ENCODE results near the gene MEF2B.

Gene MEF2B

GRCh38 chr19:19212916-19213315 is 42.9 kb upstream of the MEF2B start:
- no peak overlapping the region for H3K27ac ChIP-seq
- TF ChIP-seq ZFX (IDR thresholded peaks at IDR 0.05) (no peak), CTCF (conservative IDR thresholded peaks at IDR 0.05) (no peak)

GRCh38 chr19:19211499-19212420 is 41.7 kb upstream of the MEF2B start, which contains the start of gene NCAN:
TSS of gene NCAN (plus strand) at chr19:19211958. CDS start at chr19:19216954, 4,996 bp downstream.
- no peak for TF ChIP-seq CTCF (conservative IDR thresholded peaks at IDR 0.05)
- TF ChIP-seq ZFX (IDR thresholded peaks at IDR 0.05) = no peak
- no peak within 1 kb of the TSS for H3K27ac ChIP-seq

- no peak overlapping the region for H3K27ac ChIP-seq
- TF ChIP-seq CTCF (conservative IDR thresholded peaks at IDR 0.05) (no peak), ZFX (IDR thresholded peaks at IDR 0.05) (no peak)
Observed at GRCh38 chr19:19209372-19209771, 39.3 kb upstream of the MEF2B start.

- TF ChIP-seq CTCF (conservative IDR thresholded peaks at IDR 0.05) (no peak), ZFX (IDR thresholded peaks at IDR 0.05) (no peak)
- no peak overlapping the region for H3K27ac ChIP-seq
Observed at GRCh38 chr19:19207637-19208572, 37.8 kb upstream of the MEF2B start.

GRCh38 chr19:19206938-19207337 is 36.9 kb upstream of the MEF2B start:
- TF ChIP-seq ZFX (IDR thresholded peaks at IDR 0.05) = no peak
- no peak for TF ChIP-seq CTCF (conservative IDR thresholded peaks at IDR 0.05)
- H3K27ac ChIP-seq = no peak overlapping the region

GRCh38 chr19:19205416-19206410 is 35.6 kb upstream of the MEF2B start:
- TF ChIP-seq CTCF (conservative IDR thresholded peaks at IDR 0.05) (no peak), ZFX (IDR thresholded peaks at IDR 0.05) (no peak)
- H3K27ac ChIP-seq = no peak overlapping the region
